ENCODE results near the gene PPP1R13B. TPM values are rescaled to one million over a fixed set of nuclear protein-coding genes. Genes with fewer than 3 reads are reported as not detected.
A peak's percentile ranks its signal among the peaks of the same experiment; 100 is the strongest.

The PPP1R13B gene
- total RNA-seq, 1 experiment from 2014 or later: 17.8 TPM

GRCh38 chr14:103894723-103895059 lies 47.3 kb upstream of the PPP1R13B start:
- POLR2A ChIA-PET: no interaction called here
- DNase-seq (ENCODE audit: low read depth, low spot score): no peak
- no peak overlapping the region for H3K4me3 ChIP-seq (replicated peaks in 1 of 2; ENCODE audit: low read depth in 1 of 2, low read length in 2 of 2)

More at GRCh38 chr14:103894723-103895059, 47.3 kb upstream of the PPP1R13B start:
- Histone ChIP-seq H3K4me2 (ENCODE audit: low read length) (peak overlapping the region; percentile 45), H2AFZ (ENCODE audit: low read depth, low read length, poor library complexity, severe bottlenecking) (no peak overlapping the region), H3K79me2 (ENCODE audit: insufficient read depth, low read length) (no peaks in the 10 kb centered on the region), H3K9ac (ENCODE audit: low read length) (no peak overlapping the region), H4K20me1 (ENCODE audit: insufficient read depth) (no peaks in the 10 kb centered on the region), H3K9me2 (ENCODE audit: insufficient read depth) (no peaks in the 10 kb centered on the region), H3K4me1 (ENCODE audit: control insufficient read depth in 1 of 2, insufficient read depth in 2 of 2, low read length in 2 of 2) (peaks cover 12 to 22% of the 10 kb centered on the region in 2 experiments), H3K9me3 (ENCODE audit: control insufficient read depth in 1 of 2, insufficient read depth in 1 of 2, low read depth in 1 of 2, low read length in 2 of 2) (no peaks in the 10 kb centered on the region; a peak in 1 of 4 replicates), H3K27me3 (ENCODE audit: insufficient read depth, low read length) (no peaks in the 10 kb centered on the region), H3K36me3 (ENCODE audit: control insufficient read depth in 1 of 2, insufficient read depth in 2 of 2, low read length in 2 of 2) (no peaks in the 10 kb centered on the region), H3K27ac (ENCODE audit: low read depth, low read length) (peak overlapping the region; percentile 17; the same call in 1 of the 2 replicates)
- CTCF ChIA-PET: no interaction called here
- BruUV-seq (replicated peaks): no TSS peak
- RAD21 ChIA-PET (ENCODE audit: low non-redundant PET in 1 of 2, low total read pairs in 2 of 2, uncharacterized antibody in 2 of 2, unreplicated experiment in 2 of 2): no interaction called here
- peak; percentile 23; the same call in 1 of the 2 replicates for ATAC-seq
- TF ChIP-seq ATF3 (IDR thresholded peaks at IDR 0.05): no peak
- TF ChIP-seq EGR1 (IDR thresholded peaks at IDR 0.05; ENCODE audit: low read depth): no peak
- TF ChIP-seq CTCF (IDR thresholded peaks at IDR 0.05 in 2 of 3, conservative IDR thresholded peaks at IDR 0.05 in 1 of 3; ENCODE audit: borderline replicate concordance in 1 of 3, insufficient read depth in 1 of 3, low read depth in 2 of 3, low read length in 2 of 3): no peak
- TF ChIP-seq TCF7L2 (IDR thresholded peaks at IDR 0.05; ENCODE audit: borderline replicate concordance, extremely low read depth, insufficient read depth, insufficient read length): no peak
- TF ChIP-seq ZNF274 (IDR thresholded peaks at IDR 0.05; ENCODE audit: low read depth, low read length): no peak
- no peak for TF ChIP-seq FOSL1 (IDR thresholded peaks at IDR 0.05; ENCODE audit: low read depth)
- TF ChIP-seq JUND (IDR thresholded peaks at IDR 0.05): no peak
- no peak for TF ChIP-seq SIN3A (IDR thresholded peaks at IDR 0.05; ENCODE audit: low read depth)
- TF ChIP-seq ZBTB33 (IDR thresholded peaks at IDR 0.05; ENCODE audit: extremely low read depth, insufficient replicate concordance, low read length): no peak
- no peak for TF ChIP-seq RAD21 (IDR thresholded peaks at IDR 0.05; ENCODE audit: low read depth)
- no peak for TF ChIP-seq ELF1 (IDR thresholded peaks at IDR 0.05; ENCODE audit: borderline replicate concordance, low read depth)
- TF ChIP-seq REST (IDR thresholded peaks at IDR 0.05; ENCODE audit: low read depth): no peak
- TF ChIP-seq POLR2AphosphoS5 (IDR thresholded peaks at IDR 0.05; ENCODE audit: low read depth, low read length): no peak
- no peak for TF ChIP-seq POLR2A (IDR thresholded peaks at IDR 0.05; ENCODE audit: borderline replicate concordance, extremely low read depth, insufficient read depth, insufficient read length)
- no peak for TF ChIP-seq MAX (IDR thresholded peaks at IDR 0.05)
- intact Hi-C loops (cut with micrococcal nuclease): no loop called here
